SK-N-SH (cell line): ENCODE measurements around the gene NKD1. TPM values are rescaled to one million over a fixed set of nuclear protein-coding genes. Genes with fewer than 3 reads are reported as not detected.

ENCODE experiments used
- CTCF ChIA-PET: fragments of 300-600, 350-600 bp; formaldehyde crosslinking; extraction: SDS; loops from one replicate; lab custom pipeline; 2021; lab: Yijun Ruan, JAX
- POLR2A ChIA-PET: fragments of 350-600 bp; sonication (Branson Sonifier 250); formaldehyde crosslinking; extraction: SDS; loops from one replicate; lab custom pipeline; 2020; ENCODE audit warnings: antibody characterized with exemption, inconsistent platforms; lab: Yijun Ruan, JAX
- DNase-seq: peaks from one replicate; pipeline ENCODE4 v3.0.0; 2012
- H2AFZ ChIP-seq: fragments of 200-600 bp; sonication (generic); 2 replicates; pipeline ENCODE4 v1.8.1; 2016; ENCODE audit warnings: antibody characterized with exemption, mild to moderate bottlenecking, low read depth
- H3F3A ChIP-seq: fragments of 200-600 bp; sonication (generic); replicated peaks from 2 replicates; pipeline ENCODE3; 2016; ENCODE audit warnings: antibody characterized with exemption, mild to moderate bottlenecking; ENCODE audit not compliant: insufficient read depth
- H3K27ac ChIP-seq, 2 experiments: fragments of 200-500 bp in 1 of 2; fragments of 200-600 bp in 1 of 2; sonication (Bioruptor generic) in 1 of 2; sonication (generic), shearing (Covaris generic) in 1 of 2; 2 replicates each; pipeline versions ENCODE4 v1.5.1 to v1.6.1; 2014 to 2016; ENCODE audit warnings: low read depth in 2 of 2, inconsistent platforms in 1 of 2, low read length in 1 of 2, mild to moderate bottlenecking in 1 of 2, mixed read lengths in 1 of 2
- H3K27me3 ChIP-seq: fragments of 200-600 bp; sonication (generic), shearing (Covaris generic); 2 replicates; pipeline ENCODE4 v1.6.1; 2016; ENCODE audit warnings: mixed run types; ENCODE audit not compliant: insufficient read depth
- H3K36me3 ChIP-seq, 2 experiments: fragments of 200-500 bp in 1 of 2; fragments of 200-600 bp in 1 of 2; sonication (Bioruptor generic) in 1 of 2; sonication (generic) in 1 of 2; replicated peaks in 1 of 2; 2 replicates each; pipeline versions ENCODE3 to v1.5.1; 2014 to 2016; ENCODE audit warnings: low read length in 1 of 2, mild to moderate bottlenecking in 1 of 2; ENCODE audit not compliant: insufficient read depth in 2 of 2, control insufficient read depth in 1 of 2
- H3K4me1 ChIP-seq, 2 experiments: fragments of 200-500 bp in 1 of 2; fragments of 200-600 bp in 1 of 2; sonication (Bioruptor generic) in 1 of 2; sonication (generic), shearing (Covaris generic) in 1 of 2; 2 replicates each; pipeline versions ENCODE4 v1.5.1 to v1.6.1; 2014 to 2016; ENCODE audit warnings: low read depth in 1 of 2, low read length in 1 of 2, mixed run types in 1 of 2; ENCODE audit not compliant: insufficient read depth in 2 of 2, control insufficient read depth in 1 of 2
- H3K4me2 ChIP-seq: fragments of 200-600 bp; sonication (generic), shearing (Covaris generic); 2 replicates; pipeline ENCODE4 v1.6.1; 2017; ENCODE audit warnings: mixed run types
- H3K4me3 ChIP-seq, 2 experiments: fragments of 200-500 bp in 1 of 2; fragments of 200-600 bp in 1 of 2; sonication (Bioruptor generic) in 1 of 2; sonication (generic), shearing (Covaris generic) in 1 of 2; 2 replicates each; pipeline versions ENCODE4 v1.5.1 to v1.8.1; 2014 to 2016; ENCODE audit warnings: low read depth in 2 of 2, inconsistent platforms in 1 of 2, low read length in 1 of 2, mild to moderate bottlenecking in 1 of 2, mixed read lengths in 1 of 2, moderate library complexity in 1 of 2
- H3K79me2 ChIP-seq: fragments of 200-600 bp; sonication (generic); 2 replicates; pipeline ENCODE4 v1.8.1; 2017; ENCODE audit warnings: mild to moderate bottlenecking; ENCODE audit not compliant: insufficient read depth
- H3K9ac ChIP-seq: fragments of 200-600 bp; sonication (generic); 2 replicates; pipeline ENCODE4 v1.6.1; 2017; ENCODE audit warnings: mixed run types
- H3K9me2 ChIP-seq: fragments of 200-600 bp; sonication (generic); 2 replicates; pipeline ENCODE4 v1.6.1; 2017; ENCODE audit warnings: mixed run types
- H3K9me3 ChIP-seq: fragments of 200-600 bp; sonication (generic); 2 replicates; pipeline ENCODE4 v1.6.1; 2017; ENCODE audit warnings: mixed run types, mild to moderate bottlenecking, moderate library complexity
- H4K20me1 ChIP-seq: fragments of 200-600 bp; sonication (generic); 2 replicates; pipeline ENCODE4 v1.6.1; 2017; ENCODE audit warnings: mild to moderate bottlenecking, mixed run types; ENCODE audit not compliant: insufficient read depth
- ELF1 ChIP-seq: IDR thresholded peaks from 2 replicates; pipeline ENCODE4 v1.4.0; 2012
- FOXJ3 ChIP-seq: sonication (generic); formaldehyde crosslinking; IDR thresholded peaks from 2 replicates; pipeline ENCODE4 v1.5.1; 2020; ENCODE audit warnings: mild to moderate bottlenecking, missing genetic modification reagents
- MEF2A ChIP-seq: IDR thresholded peaks from 2 replicates; pipeline ENCODE4 v1.4.0; 2012; ENCODE audit warnings: low read depth, borderline replicate concordance
- PBX3 ChIP-seq: IDR thresholded peaks from 2 replicates; pipeline ENCODE4; 2012
- POLR2AphosphoS5 ChIP-seq: IDR thresholded peaks from 2 replicates; pipeline ENCODE4 v1.6.1; 2012; ENCODE audit warnings: low read depth, low read length
- REST ChIP-seq: IDR thresholded peaks from 2 replicates; pipeline ENCODE4 v1.6.1; 2012; ENCODE audit warnings: mild to moderate bottlenecking, low read depth, low read length, moderate library complexity
- SIN3A ChIP-seq: IDR thresholded peaks from 2 replicates; pipeline ENCODE4 v1.6.1; 2012; ENCODE audit warnings: low read depth, mild to moderate bottlenecking, low read length, moderate library complexity, borderline replicate concordance
- YY1 ChIP-seq: IDR thresholded peaks from 2 replicates; pipeline ENCODE4 v1.4.0; 2012; ENCODE audit warnings: low read depth, mild to moderate bottlenecking
- ZBTB33 ChIP-seq: IDR thresholded peaks from 2 replicates; pipeline ENCODE4 v1.4.0; 2012; ENCODE audit warnings: low read depth, borderline replicate concordance
- whole genome bisulfite sequencing: methylation state at CpG from one replicate; pipeline ENCODE4 v1.1.6; 2017; ENCODE audit warnings: low lambda C conversion rate; 5-methylcytosine and 5-hydroxymethylcytosine counted together
- polyA plus RNA-seq, 3 experiments: library from polyadenylated mRNA; depleted of rRNA; stranded (reverse); fragments of >200 nt; gene quantifications; 2 replicates each; pipeline ENCODE4 v1.2.3, GENCODE V29; 2012

Gene NKD1
- polyA plus RNA-seq, 1 of the 3 experiments (the other 2 are of a cell fraction) = 0.02 TPM

GRCh38 chr16:50539053-50539695 lies 9.0 kb upstream of the NKD1 start:
- CTCF ChIA-PET = interaction anchor here (2.8 kb wide), 1 partner anchor 126 kb away, joined by 6 read pairs; no protein-coding TSS in a partner anchor
- 58% methylated on average over 11 of the region's 17 CpGs for whole genome bisulfite sequencing
- no peak overlapping the region for H3K4me3 ChIP-seq
- H3K4me1 ChIP-seq = peaks cover 0 to 11% of the 10 kb centered on the region in 2 experiments; a peak in 1 of 4 replicates
- no peak overlapping the region for H3K9ac ChIP-seq
- H3K9me2 ChIP-seq = no peaks in the 10 kb centered on the region
- POLR2A ChIA-PET = no interaction called here
- H3K9me3 ChIP-seq = no peaks in the 10 kb centered on the region
- DNase-seq = peak; percentile 44
- H3K27ac ChIP-seq = no peak overlapping the region
- H3K4me2 ChIP-seq = no peak overlapping the region
- no peaks in the 10 kb centered on the region for H3K79me2 ChIP-seq
- H3K36me3 ChIP-seq = no peaks in the 10 kb centered on the region
- TF ChIP-seq SIN3A (no peak), ELF1 (no peak), ZBTB33 (no peak), FOXJ3 (no peak), REST (no peak), YY1 (no peak), MEF2A (no peak), POLR2AphosphoS5 (no peak), PBX3 (no peak)
- TF ChIP-seq, all 33 proteins: peak for 0
- Histone ChIP-seq H2AFZ (no peak overlapping the region), H4K20me1 (no peaks in the 10 kb centered on the region), H3F3A (no peaks in the 10 kb centered on the region), H3K27me3 (no peaks in the 10 kb centered on the region; the same call in 1 of the 2 replicates)
